Testis (tissue), 2 donors: Measurements from ENCODE around the gene TOR1AIP2.

Source experiments
- POLR2A ChIP-seq: fragments of 450-650 bp; IDR thresholded peaks from one replicate; pipeline ENCODE4 v1.6.1; 2017; ENCODE audit warnings: antibody characterized with exemption, mild to moderate bottlenecking, moderate library complexity
- TF ChIP-seq, protein P1 (sequence below), 3 experiments: fragments of 450-650 bp in 2 of 3; fragments of 200-600 bp in 1 of 3; sonication (generic) in 1 of 3; IDR thresholded peaks; one replicate each; pipeline ENCODE4 v1.5.1; 2016 to 2019; ENCODE audit warnings: antibody characterized with exemption in 3 of 3, mild to moderate bottlenecking in 2 of 3, moderate library complexity in 1 of 3

DNA sequence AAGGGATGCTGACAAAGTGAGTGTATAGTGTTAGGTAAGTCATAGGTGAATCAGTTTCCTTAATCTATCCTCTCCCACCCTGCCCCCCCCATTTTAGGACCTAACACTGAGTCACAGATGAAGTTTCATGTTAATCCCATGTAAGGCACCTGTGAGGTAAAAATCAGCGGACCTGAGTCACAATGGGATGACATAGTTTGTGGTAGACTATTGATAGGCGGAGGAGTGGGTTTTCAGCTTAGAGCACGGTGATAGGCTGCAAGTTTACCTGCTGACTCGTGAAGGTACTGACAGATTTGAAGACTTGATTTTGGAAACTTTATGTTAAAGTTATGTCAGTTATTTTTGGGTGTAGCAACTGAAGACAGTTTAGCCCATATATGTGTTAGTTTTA, 6.1 kb upstream of the TOR1AIP2 start:
- TF ChIP-seq, protein P1, sequence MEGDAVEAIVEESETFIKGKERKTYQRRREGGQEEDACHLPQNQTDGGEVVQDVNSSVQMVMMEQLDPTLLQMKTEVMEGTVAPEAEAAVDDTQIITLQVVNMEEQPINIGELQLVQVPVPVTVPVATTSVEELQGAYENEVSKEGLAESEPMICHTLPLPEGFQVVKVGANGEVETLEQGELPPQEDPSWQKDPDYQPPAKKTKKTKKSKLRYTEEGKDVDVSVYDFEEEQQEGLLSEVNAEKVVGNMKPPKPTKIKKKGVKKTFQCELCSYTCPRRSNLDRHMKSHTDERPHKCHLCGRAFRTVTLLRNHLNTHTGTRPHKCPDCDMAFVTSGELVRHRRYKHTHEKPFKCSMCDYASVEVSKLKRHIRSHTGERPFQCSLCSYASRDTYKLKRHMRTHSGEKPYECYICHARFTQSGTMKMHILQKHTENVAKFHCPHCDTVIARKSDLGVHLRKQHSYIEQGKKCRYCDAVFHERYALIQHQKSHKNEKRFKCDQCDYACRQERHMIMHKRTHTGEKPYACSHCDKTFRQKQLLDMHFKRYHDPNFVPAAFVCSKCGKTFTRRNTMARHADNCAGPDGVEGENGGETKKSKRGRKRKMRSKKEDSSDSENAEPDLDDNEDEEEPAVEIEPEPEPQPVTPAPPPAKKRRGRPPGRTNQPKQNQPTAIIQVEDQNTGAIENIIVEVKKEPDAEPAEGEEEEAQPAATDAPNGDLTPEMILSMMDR (IDR thresholded peaks at IDR 0.05), result no peak
- TF ChIP-seq POLR2A, result no peak
